ENCODE results near the gene CAMSAP1. TPM values are rescaled to one million over a fixed set of nuclear protein-coding genes. Genes with fewer than 3 reads are reported as not detected.

The CAMSAP1 gene
- total RNA-seq, 1 experiment from 2014 or later = 52.7 TPM

GRCh38 chr9:135786146-135786690 is 121.1 kb downstream of the CAMSAP1 start:
- no peaks in the 10 kb centered on the region; the same call in 1 of the 2 replicates for H3K27me3 Mint-ChIP-seq (ENCODE audit: low read depth)
- no peaks in the 10 kb centered on the region for H3K9me3 ChIP-seq (ENCODE audit: control insufficient read depth, low read depth, low read length)
- H3K23ac ChIP-seq (ENCODE audit: insufficient read length, low read depth, low read length) = no peak overlapping the region
- no peaks in the 10 kb centered on the region for H3K4me1 ChIP-seq (ENCODE audit: insufficient read depth, low read length)
- no peak overlapping the region for H2BK120ac ChIP-seq (ENCODE audit: low read depth, low read length, poor library complexity, severe bottlenecking)
- H4K5ac ChIP-seq (ENCODE audit: insufficient read length, low read depth, low read length) = no peak overlapping the region
- H4K20me1 ChIP-seq (ENCODE audit: control insufficient read depth, insufficient read depth, insufficient read length) = no peaks in the 10 kb centered on the region
- no peaks in the 10 kb centered on the region for H3K36me3 Mint-ChIP-seq (ENCODE audit: insufficient read depth in 1 of 3, low read depth in 3 of 3)
- H3K27ac Mint-ChIP-seq = no peak overlapping the region
- H3K4me3 Mint-ChIP-seq = no peak overlapping the region
- no peak overlapping the region for H2AFZ ChIP-seq (ENCODE audit: low read length)
- no peak overlapping the region for H2BK15ac ChIP-seq (ENCODE audit: low read depth, low read length)
- H3K79me2 ChIP-seq (ENCODE audit: insufficient read depth, low read length) = no peaks in the 10 kb centered on the region
- no peak overlapping the region for H3K27ac ChIP-seq (ENCODE audit: insufficient read length, low read depth, low read length)
- no peak overlapping the region for H3K18ac ChIP-seq (ENCODE audit: insufficient read length, low read depth, low read length)
- H3T11ph ChIP-seq (ENCODE audit: low read length) = no peak overlapping the region
- no peak overlapping the region for H2AK5ac ChIP-seq (ENCODE audit: insufficient read length, low read length)
- no peak overlapping the region for H2BK20ac ChIP-seq (ENCODE audit: low read depth, low read length, poor library complexity, severe bottlenecking)
- TF ChIP-seq CTCF (conservative IDR thresholded peaks at IDR 0.05) = no peak
- no peak overlapping the region for H2BK12ac ChIP-seq (ENCODE audit: insufficient read length, low read depth, low read length)
- H3K23me2 ChIP-seq (ENCODE audit: insufficient read length, low read depth, low read length, poor library complexity, severe bottlenecking) = no peaks in the 10 kb centered on the region
- no peaks in the 10 kb centered on the region for H3K4me1 Mint-ChIP-seq
- H3K27me3 ChIP-seq (ENCODE audit: insufficient read depth, low read length) = no peaks in the 10 kb centered on the region
- no peak overlapping the region for H2BK5ac ChIP-seq (ENCODE audit: insufficient read length, low read length)
- no peak overlapping the region for H3K4me2 ChIP-seq (ENCODE audit: insufficient read depth, insufficient read length, low read length)
- H3K79me1 ChIP-seq (ENCODE audit: insufficient read depth, low read depth, low read length, poor library complexity, severe bottlenecking) = no peaks in the 10 kb centered on the region
- no CpG with 5 or more reads among the region's 44 CpGs for WGBS (ENCODE audit: extremely low coverage, insufficient read length, low lambda C conversion rate)
- H3K9me3 Mint-ChIP-seq = no peaks in the 10 kb centered on the region
- H3K14ac ChIP-seq (ENCODE audit: insufficient read depth, low read length) = no peak overlapping the region
- no peak for DNase-seq
- H3K56ac ChIP-seq (ENCODE audit: insufficient read length, low read depth, low read length) = no peak overlapping the region
- no peak overlapping the region for H4K91ac ChIP-seq (ENCODE audit: insufficient read length, low read depth, low read length)
- H3K4ac ChIP-seq (ENCODE audit: low read depth, low read length) = no peak overlapping the region
- no peak overlapping the region for H4K8ac ChIP-seq (replicated peaks; ENCODE audit: insufficient read length, low read depth, low read length)
- no peak overlapping the region for H3K9ac ChIP-seq (ENCODE audit: extremely low read depth, insufficient read length, low read length)

All from H9 (cell line).